VCaP (cell line): Measurements from ENCODE around the gene HAAO.

ENCODE experiments used
- H3K27ac ChIP-seq: fragments of 450-650 bp; 2 replicates; pipeline ENCODE4 v1.5.1; 2017
- TF ChIP-seq, protein P1 (sequence below): fragments of 450-650 bp; conservative IDR thresholded peaks from 2 replicates; pipeline ENCODE4 v1.5.1; 2017; ENCODE audit warnings: mild to moderate bottlenecking, moderate library complexity

The HAAO gene

DNA sequence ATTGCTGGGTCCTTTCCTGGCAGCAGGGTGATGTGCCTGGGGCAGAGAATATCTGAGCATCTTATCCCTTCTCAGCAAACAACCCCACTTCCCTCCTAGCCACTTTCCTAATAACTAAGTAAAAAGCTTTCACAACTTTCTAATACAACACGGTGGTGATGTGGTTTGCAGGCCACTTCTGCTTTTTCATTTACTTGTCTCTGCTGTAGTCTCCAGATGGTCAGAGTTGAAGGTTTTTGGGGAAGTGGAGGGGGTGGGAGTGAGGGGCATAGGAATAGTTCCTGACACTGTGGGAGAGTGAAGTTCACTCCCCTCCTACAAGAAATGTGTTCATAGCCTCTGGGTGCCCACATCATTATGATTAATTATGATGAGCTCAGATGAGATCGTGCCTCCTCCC, 40.1 kb downstream of the HAAO start:
- TF ChIP-seq, protein P1, sequence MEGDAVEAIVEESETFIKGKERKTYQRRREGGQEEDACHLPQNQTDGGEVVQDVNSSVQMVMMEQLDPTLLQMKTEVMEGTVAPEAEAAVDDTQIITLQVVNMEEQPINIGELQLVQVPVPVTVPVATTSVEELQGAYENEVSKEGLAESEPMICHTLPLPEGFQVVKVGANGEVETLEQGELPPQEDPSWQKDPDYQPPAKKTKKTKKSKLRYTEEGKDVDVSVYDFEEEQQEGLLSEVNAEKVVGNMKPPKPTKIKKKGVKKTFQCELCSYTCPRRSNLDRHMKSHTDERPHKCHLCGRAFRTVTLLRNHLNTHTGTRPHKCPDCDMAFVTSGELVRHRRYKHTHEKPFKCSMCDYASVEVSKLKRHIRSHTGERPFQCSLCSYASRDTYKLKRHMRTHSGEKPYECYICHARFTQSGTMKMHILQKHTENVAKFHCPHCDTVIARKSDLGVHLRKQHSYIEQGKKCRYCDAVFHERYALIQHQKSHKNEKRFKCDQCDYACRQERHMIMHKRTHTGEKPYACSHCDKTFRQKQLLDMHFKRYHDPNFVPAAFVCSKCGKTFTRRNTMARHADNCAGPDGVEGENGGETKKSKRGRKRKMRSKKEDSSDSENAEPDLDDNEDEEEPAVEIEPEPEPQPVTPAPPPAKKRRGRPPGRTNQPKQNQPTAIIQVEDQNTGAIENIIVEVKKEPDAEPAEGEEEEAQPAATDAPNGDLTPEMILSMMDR = no peak
- no peak overlapping the region for H3K27ac ChIP-seq

DNA sequence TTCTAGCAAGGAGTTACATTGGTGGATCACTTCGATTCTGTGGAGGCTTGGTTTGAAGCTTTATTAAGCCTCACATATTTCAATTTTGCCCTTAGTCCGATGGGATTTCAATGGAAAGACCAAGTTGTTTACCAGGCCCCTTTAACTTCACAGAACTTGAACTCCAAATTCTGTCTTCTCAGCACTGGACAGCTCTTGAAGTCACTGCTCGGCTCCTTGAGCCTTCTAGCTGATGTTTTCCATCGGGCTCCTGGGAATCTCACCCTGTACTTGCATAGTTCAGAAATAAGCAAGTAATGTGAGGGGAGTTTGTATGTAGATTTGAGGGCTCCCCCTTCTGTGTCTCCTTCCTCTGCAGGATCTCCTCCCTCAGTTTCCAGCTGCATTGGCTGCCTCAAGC, 43.5 kb downstream of the HAAO start:
- no peak overlapping the region for H3K27ac ChIP-seq
- TF ChIP-seq, protein P1 = no peak

DNA sequence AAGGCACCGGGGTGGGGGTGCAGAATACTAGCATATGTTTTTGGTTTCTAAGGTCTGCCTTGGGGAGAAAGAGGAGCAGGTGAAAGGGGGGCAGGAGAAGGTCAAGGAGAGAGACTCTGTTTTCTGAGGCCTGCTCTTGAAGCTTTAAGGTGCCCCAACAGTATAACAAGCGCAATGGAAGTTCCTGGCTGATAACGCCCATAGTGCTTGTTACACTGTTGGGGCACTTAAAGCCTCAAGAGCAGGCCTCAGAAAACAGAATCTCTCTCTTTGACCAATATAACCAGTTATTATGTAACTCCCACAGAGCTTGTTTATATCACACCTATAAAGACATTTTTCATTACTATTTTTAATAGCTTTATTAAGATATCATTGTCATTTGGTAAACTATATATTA, 45.0 kb downstream of the HAAO start:
- no peak overlapping the region for H3K27ac ChIP-seq
- TF ChIP-seq, protein P1 = no peak

DNA sequence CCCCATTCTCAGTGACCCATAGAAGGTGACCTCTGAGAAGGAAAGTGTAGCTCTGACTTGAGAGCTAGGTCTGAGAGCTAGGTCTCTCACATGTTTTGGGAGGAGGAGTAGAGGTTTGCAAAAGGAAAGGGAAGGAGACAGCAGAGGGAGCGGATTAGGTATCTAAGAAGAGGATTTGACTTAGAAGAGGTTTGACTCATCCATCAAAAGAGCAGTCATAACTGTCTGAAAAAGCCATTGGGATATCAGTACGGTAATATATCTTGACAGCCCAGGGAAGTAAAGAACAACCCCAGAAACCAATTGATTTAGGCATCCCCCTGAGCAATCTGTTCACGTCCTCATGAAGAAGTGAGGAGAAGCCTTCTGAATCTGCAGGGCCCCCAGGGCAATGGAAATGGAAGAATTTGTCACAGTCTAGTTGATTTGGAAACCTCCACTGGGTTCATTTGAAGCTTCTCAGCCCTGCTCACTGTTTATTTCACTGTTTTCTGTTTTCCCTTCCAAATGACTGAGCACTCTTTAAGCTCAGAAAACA, 47.8 kb downstream of the HAAO start:
- no peak overlapping the region for H3K27ac ChIP-seq
- TF ChIP-seq, protein P1 = no peak

DNA sequence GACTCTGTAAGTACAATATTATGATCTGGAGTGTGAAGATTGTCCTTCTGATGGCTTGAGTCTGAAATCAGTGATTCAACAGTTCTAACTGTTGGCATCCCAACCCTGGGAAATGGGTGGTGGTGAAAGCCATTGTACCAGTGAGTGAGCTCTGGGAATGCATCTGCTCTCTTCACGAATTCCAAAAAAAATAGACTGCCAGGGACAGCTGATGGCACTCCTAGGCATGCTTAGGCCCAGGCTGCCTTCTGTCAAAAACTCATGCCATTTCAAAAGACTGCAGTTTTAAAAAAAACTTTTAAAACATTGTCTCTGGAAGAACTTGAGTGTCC, 48.8 kb downstream of the HAAO start:
- no peak overlapping the region for H3K27ac ChIP-seq
- TF ChIP-seq, protein P1 = no peak

DNA sequence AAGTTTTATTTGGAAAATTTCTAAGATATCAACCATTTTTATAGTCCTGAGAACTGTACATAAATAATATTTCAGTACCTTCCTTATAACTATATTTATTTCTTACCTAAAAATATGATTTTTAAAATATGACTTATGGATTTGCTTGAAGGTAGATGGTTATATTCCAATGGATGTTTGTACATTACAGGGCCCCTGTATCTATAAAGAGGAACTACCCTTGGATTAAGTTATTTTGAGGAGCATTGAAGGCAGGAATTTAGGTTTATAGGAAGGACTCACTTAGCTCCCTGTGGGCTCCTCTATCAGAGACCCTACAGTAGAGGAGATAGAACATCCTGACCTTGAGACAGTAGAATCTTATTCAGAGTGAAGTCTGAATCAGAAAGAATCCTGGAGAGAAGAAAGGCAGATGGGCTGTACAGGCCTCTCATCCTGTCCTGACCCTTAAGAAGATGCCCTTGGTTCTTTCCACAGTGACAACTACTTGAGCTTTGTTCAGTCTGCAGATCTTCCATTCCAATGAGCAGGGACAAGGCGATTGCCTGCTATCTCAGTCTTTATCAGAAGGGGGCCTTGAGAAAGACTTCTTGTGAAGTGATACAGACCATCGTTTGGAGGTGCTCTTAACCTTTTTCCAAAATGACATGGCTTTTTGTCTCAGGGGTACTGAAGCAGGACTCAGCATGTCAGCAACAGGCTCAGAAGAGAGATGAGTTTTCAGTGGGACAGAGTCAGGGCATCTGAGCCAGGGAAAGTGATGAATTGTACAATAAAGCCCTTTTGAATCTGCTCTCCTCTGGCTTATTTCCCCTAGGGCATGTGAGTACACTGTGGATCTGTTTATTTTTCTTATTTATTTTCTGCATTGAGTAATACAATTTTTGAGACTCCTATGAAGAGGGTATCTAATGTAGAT, 49.4 kb downstream of the HAAO start:
- H3K27ac ChIP-seq = no peak overlapping the region
- TF ChIP-seq, protein P1 = no peak

DNA sequence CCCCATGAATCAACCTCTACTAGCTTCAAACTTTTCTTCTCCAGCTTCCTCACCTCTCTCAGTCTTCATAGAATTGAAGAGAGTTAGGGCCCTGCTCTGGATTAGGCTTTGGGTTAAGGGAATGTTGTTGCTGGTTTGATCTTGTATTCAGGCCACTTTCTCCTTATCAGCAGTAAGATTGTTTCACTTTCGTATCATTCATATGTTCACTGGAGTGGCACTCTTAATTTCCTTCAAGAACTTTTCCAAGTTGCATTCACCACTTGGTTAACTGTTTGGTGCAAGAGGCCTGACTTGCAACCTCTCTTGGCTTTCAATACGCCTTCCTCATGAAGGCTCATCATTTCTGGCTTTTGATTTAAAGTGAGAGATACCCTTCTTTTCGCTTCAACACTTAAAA, 51.2 kb downstream of the HAAO start:
- TF ChIP-seq, protein P1 = no peak
- H3K27ac ChIP-seq = no peak overlapping the region
